HG03175 (cell line): ENCODE measurements around the gene CHST15.

Source experiments
- ATAC-seq: cut with Tn5 transposase; IDR thresholded peaks from one replicate; pipeline ENCODE4 v1.9.1; 2021; ENCODE audit warnings: mild to moderate bottlenecking, moderate library complexity; ENCODE audit not compliant: unreplicated experiment

Gene CHST15

DNA sequence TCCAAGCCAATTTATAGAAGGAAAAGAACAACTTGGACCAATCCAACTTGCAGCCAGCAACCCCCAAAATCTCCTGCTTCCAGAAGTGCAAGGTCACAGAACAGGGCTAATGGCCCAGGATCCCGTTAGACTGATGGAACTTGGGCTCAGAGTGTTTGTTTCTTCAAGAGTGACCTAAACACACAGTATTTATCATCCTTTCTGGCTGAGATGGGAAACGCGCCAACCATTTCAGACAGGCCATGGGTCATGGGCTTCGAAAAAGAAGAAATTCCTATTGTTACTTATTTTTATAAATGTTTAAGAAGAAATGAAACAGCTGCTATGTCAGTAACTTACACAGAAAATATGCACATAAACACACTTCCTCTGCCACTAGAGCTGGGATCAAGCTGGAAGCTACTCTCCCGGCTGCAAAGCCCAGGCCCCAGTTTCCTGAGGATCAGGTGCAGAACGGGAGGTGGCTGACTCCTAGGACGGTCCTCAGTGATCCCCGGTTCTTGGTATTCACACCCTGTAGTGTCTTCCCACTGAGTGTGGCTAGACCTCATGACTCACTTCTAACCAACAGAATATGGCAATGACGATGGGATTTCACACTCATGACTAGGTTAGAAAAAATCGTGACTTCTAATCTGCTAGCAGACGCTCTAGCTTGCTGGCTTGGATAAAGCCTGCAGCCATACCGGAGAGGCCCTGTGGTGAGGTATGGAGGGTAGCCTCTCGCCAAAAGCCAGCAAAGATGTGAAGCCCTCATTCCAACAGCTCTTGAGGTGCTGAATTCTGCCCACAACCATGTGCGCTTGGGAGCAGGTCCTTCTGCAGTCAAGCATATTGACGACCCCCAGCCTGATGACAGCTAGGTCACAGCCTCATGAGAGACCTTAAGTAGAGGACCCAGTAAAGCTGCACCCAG, 60.2 kb downstream of the CHST15 start:
- ATAC-seq, result no peak

DNA sequence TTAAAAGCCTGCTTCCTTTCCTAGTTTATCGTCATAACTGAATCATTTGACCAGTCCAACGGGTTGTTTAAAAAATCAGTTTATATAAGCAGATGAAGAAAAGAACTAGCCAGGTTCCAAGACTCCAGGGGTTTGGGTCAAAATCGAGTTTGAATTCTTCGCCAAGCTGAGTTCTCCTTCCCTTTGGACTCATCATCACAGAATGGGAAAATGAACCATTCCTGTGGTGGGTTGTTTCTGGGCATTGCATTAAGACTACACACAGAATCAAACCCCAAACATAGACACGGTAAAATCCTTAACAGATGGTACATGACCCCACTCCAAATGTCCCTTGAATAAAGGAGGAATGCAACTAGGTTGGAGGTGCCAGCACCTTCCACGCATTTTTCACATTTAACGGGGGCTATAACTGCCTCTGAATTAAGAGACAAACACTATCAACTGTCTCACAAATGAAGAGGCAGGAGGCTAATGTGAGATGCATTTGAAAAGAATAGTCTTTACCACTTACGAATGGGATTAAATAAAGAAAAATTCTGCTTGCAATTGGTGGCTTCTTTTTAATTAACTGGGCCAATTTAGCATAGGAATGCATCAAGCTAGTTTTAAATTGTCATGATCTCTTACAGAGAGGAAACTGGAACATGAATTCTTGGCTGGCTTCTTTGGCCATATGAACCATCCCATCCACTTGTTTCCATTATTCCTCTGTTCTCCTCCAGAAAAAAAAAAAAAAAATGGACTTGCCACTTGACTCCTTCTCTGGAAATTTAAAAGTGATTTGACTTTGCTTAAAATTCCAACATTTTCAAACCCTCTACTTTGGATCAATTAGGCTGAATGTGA, 61.1 kb downstream of the CHST15 start:
- no peak for ATAC-seq

DNA sequence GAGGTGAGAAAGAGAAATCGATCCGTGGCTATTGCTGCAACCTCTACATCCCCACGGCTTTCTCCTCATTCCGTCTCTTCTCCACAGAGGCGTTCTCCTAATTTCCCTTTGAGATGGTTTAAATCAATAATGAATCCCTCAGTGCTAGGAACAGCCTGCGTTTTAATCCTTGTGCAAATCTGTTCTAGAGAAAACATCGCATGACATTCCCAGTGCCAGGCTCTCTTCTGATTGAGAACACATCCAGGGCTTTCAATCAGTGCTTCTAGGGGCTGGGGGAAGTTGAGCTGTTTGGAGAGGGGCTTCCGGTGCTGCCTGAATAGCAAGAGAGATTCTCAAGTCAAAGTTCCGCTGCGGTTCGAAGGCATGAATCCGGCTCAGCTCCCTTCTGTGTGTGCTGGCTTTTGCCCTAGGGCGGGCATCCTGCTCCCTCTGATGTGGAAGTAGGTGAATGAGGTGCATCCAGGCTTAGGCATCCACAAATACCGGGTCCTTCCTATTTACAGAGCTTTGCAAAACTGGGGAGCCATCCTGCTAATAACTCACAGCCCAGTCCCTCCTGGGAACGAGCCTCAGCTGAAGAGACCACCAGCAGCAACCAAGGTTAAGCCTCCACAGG, 62.8 kb downstream of the CHST15 start:
- no peak for ATAC-seq

DNA sequence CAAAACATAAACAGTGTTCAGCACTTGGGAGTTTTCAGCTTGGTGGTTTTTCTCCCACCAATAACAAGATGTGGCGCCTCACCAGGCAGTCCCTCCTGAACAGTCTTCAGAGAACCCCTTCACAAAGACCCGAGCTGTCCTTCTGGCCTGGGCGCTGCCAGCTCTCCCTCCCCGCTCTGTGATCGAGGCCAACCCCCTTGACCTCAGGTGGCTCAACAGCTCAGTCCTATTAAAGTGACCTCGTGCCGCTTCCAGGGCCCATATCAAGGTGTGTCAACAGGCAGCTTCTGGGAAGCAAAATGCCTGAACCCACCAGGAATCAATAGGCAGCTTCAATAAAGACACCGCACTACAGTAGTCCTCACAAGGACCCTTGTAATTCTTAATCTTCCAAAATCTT, 63.3 kb downstream of the CHST15 start:
- ATAC-seq, result no peak

DNA sequence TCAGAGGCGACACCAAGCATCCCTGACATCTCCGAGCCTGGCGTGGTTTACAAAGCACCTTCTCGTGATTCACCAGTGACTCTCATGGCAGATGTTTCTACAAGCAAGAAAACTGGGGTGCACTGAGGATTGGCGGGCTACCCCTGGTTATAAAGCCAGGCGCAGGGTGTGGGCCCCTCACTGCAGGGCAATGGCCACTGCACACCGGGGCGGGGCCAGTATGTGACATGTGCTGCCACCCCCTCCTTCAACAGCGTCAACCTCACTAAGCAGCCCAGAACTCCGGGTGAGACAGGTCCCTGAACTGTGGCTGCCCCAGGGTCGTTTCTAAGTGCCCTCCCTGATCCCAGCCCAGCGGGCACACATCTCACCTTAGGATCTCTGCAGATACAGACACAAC, 63.8 kb downstream of the CHST15 start:
- no peak for ATAC-seq

DNA sequence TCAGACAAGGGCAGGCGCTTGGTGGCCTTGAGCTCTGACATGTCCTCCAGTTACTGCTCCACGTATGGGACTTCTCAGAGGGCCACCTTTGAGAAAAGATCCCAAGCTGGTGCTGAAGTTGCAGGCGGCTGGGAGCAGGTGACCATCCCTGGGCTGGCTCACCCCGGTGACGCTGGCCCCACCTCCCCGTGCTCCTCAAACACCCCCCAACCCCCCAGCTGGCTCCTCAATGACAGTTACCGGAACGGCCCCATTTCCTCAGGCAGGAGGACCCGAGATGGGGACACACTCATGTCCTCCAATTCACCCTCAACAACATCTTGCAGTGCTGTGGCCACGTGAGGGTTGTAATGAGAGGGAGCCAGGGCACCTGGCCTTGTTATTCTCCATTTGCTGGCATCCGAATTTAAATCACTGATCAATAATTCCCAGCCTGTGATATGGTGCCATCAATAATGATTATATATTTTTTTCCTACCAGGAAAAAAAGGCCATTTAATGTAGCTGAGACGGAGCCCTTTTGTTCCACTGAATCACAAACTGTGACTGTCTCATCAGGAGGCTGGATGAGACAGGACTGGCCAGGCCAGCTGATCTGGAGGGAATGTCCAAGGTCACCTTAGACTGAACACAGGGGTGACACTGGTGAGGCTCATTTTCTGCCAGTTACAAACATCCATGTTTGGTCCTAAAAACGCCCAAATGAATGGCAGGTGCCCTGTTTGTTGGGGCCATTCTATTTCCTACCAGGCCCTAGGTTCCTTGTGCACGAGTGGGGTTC, 64.5 kb downstream of the CHST15 start:
- no peak for ATAC-seq

DNA sequence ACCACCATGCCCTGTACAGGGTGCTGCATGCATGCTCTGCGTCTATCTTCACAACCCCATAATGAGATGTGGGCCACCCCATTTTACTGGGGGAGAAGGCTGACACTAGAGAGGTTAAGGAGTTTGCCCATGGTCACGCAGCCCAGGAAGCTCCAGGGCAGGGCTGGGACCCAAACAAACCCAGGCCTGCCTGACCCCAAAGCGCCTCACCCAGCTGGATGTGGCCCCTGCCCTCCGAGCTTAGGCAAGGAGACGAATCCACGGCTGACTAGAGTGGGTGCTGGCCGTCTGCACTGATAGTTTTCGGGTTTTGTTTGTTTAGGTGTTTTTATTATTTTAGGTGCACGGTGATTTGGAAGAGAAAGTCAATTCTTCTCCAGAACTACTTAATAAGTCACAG, 65.7 kb downstream of the CHST15 start:
- ATAC-seq, result no peak

DNA sequence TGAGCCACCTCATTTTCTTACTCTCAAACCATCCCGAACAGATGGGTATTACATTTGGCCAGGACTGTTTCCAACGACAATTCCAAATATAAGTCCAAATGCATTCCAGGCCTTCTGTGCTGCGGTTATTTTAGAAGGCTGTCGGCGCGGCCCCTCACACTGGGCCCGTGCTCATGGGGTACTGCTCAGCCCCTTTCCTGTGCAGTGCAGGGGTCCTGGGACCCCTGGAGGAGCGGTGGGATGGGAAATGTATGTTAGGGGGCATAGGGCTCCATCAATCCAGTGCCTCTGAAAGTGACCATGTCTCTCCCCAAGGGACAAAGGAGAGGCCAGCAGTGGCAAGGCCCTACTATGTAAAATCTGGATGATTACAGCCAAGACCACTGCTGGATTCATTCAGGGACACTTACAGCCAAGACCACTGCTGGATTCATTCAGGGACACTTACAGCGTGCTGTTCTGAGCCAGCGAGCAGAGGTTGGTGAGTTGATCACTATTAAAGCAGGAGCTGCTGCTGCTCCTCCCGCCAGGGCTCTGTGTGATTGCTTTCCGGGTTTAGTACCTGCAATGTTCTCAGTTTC, 66.3 kb downstream of the CHST15 start:
- no peak for ATAC-seq

DNA sequence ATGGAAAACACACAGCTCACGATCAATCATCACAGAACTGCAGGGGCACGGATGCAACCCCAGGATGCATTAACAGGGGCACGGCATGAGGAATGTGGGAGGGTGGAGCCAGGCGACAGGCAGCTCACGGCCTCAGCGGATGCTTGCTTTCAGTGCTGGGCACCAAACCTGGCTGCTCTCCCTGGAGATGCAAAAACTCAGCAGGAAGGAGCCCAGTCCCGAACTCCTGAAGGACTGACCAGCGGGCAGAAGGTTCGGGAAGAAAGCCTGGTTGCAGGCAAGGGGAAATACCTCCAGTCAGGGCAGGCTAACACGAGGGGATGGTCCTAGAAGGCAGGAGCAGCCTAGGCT, 66.8 kb downstream of the CHST15 start:
- no peak for ATAC-seq

DNA sequence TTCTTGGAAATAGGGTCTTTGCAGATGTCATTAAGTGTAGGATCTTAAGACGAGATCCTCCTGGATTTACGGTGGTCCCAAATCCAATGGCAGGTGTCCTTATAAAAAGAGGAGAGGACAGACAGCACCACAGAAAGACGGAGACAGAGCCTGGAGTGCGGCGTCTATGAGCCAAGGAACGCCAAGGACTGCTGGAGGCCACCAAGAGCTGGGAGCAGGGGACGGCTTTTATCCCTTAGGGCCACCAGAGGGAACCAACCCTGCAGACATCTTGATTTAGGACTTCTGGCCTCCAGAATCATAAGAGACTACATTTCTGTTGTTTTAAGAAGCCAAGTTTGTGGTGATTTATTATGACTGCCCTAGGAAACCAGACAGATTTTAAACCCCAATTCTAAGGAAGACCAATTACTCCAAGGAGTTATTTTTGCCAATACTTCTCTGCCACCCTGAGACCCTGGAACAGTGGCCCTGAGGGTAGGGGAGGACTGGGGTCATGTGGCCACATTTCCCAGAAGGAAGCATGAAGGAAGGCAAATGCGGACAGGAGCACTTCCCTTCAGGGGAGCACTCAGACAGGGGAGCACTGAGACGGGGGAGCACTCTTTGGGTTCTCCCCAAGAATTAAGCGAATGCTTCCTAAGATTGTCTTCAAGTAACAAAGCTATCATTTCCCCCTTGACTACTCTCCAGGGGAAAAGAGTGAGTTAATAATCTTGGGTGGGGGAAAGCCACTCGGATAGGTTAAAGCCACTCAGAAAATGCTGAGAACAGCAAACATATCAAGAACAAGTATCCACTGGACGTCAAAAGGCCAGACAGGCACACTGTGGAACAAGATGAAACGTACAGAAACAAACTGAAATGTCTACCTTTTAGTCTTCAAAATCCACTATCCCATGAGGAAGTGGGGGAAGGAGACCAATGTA, 67.5 kb downstream of the CHST15 start:
- no peak for ATAC-seq

DNA sequence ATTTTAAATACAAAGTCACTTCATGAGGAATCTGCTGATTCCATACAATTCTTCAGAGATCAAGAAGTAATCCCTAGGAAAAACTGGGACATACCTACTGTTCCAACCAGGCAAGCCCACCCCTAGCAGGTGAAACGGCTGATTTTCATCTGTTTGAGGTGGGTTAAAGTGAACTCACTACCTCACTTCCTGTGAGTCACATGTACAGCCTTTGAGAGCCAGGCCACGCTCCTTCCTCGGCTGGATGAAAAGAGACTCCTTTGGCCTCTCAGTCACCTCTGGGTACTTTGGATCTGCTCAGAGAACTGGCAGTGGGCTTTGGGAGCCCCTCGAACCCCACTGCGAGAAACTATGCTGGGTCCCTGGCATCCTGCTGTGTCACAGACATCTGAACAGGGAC, 68.2 kb downstream of the CHST15 start:
- no peak for ATAC-seq

DNA sequence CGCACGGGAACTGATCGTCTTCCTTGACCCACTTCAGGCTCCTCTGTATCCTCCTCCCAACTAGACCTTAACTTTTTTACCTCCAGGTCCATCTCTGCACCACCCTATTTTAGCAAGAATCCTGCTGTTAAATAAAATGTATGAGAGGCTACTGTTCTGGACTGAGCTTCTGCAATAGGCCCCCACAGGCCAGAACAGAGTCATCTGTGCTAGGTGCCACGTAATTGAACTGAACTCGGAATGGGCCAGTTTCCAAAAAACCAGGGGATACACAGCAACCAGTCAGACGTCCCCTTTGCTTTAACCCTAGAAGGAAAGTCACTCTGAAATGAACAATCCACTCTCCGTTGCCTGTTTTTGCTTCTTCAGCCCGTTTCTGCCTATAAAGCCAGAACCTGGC, 71.3 kb downstream of the CHST15 start:
- ATAC-seq, result no peak

DNA sequence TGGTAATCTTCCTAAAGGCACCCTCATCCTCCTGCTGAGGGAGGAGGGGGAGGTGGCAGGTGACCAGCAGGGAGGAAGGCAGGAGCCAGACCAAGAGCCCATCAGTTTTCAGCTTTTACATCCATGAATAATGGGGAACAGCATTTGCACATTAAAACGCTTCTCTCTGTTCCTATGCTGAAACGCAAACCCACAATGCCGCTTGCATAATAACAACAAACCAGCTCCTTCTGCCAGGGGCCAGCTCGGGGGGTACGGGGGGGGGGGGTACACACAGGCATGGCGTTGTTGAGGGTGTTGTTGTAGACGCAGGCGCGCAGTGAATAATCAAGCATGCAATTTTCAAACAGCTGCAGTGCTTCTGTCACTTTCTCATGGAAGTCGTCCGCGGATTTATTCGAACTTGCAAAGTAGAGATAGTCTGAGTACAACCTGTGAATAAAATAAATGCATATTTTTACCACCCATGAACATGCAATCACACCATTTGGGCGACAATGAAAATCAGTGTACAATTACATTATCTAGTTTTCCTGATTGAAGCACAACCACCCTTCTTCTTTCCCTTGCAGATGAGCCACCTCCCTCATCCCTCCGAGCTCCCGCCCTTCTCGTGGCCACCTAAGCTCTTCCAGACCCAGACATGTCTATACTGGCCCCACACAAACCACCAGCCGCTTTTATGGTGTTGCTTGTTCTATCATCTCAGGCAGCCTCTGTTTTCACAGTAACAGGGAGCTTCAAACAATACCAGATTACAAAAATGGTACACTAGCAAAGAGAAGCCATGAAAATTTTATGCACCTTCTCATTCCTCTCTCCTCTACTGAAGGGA, 72.2 kb downstream of the CHST15 start:
- ATAC-seq, result no peak

DNA sequence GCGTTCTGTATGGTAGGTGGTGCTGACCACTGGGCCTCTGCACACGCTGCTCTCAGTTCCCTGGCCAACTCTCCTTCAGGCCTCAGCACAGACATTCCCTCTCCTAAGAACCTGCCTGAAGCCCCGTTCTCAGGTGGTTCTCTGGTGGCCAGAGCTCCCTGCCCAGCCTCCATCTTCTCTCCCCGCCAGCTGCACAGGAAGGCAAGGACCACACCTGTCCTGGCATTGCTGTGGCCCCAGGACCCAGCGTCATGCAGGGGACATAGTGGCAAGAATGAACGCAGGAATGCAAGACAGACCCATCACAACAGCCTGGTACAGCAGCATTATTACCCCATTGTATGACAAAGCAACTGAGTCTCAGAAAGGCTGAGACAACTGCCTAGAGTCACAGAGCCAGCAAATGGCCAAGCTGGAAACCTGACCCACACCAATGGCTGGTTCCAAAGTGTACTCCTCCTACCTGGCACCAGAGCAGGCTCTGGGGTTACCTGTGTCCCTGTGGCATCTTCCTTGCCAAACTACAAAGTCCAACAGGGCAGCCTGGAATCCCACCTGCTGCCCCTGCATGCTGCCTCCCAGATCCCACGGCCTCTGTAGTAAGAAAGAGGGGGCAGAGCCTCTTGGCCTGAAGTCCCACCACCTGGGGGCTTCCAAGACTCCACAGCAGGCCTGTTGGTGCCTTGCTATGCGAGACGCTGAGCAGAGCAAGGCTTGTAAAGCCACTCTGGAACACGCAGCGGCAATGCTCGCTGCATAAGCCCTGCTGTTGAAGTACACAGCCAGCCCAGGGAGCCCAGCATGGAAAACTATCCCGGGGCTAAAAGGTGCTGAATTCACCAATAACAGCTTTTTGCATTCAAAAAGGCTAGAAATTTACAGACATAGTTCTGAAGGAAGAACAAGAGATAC, 73.3 kb downstream of the CHST15 start:
- ATAC-seq, result no peak

DNA sequence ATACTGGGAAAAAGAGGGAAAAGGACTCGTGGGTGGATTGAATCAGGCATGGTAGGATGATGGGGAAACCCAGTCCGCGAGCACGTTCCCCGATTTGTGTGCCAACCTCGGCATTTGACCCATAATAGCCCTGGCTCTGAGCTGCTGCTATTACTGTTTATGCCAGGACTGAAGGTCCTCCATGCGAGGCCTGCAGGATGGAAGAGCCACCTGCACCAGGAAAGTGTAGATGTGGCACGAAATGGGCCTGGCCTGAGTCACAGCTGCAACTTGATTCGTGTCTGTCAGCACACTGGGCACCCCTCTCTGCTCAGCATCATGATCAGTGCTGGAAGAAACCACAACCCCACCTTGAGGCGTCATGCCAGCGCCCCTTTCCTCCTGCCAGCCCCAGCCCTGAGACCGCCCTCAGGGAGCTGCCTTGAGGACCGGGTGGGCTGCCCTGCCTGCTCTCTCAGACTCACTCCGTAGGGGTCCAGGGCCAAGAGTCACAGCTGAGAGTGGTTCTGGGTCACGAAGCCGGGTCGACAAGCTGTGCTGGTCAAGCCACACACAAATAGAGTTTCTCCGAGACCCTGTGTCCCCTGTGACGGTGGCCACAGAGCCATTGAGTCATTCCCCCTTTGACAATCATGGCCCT, 74.4 kb downstream of the CHST15 start:
- no peak for ATAC-seq

DNA sequence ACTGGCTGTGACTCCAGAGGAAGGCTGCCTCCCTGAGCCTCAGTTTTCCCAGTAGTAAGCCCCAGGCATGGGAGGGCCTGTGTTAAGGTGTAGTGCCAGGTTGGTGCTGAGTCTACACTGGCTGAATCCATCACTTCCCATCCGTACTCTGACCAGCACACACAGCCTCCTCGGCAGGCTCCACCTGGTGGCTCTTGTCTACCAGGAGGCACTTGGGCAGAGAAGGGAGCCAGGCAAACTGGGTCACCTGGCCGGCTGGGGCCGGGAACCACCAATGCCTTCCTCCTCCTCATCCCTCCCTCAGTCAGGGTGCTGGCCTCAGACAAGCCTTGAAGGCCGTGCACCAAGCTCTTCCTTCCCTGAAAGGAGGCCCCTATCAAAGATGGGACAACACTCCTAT, 75.7 kb downstream of the CHST15 start:
- no peak for ATAC-seq

DNA sequence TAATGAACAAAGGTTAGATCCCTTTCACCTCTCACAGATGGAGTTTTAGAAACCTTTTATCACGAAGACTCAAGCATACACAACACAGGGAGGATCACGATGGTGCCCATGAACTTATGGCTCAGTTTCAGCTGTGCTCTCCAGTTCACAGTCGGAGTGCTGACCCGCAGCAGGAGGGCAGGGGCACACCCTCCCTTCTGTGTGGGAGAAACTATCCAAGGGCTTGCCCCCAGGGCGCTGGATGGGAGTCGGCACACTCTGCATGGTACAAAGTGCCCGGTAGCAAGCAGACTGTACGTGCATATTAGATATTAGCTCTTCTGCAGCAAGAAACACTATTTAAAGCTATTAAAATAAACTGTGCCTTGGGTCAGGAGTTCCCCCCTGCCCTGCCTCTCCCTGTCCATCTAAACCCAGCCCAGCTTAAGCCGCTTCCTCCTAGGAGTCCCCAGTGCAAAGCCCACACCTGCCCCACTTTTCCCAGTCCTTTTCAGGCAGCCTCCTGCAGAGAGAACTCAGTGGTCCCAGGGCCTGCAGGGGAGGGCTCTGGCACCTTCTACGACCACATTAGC, 76.5 kb downstream of the CHST15 start:
- no peak for ATAC-seq
